GDM1 (cell line): ENCODE results near the gene MXI1.

ENCODE experiments used
- DNase-seq: peaks from one replicate; lab custom pipeline; 2025; lab: John Stamatoyannopoulos, UW

Gene MXI1

DNA sequence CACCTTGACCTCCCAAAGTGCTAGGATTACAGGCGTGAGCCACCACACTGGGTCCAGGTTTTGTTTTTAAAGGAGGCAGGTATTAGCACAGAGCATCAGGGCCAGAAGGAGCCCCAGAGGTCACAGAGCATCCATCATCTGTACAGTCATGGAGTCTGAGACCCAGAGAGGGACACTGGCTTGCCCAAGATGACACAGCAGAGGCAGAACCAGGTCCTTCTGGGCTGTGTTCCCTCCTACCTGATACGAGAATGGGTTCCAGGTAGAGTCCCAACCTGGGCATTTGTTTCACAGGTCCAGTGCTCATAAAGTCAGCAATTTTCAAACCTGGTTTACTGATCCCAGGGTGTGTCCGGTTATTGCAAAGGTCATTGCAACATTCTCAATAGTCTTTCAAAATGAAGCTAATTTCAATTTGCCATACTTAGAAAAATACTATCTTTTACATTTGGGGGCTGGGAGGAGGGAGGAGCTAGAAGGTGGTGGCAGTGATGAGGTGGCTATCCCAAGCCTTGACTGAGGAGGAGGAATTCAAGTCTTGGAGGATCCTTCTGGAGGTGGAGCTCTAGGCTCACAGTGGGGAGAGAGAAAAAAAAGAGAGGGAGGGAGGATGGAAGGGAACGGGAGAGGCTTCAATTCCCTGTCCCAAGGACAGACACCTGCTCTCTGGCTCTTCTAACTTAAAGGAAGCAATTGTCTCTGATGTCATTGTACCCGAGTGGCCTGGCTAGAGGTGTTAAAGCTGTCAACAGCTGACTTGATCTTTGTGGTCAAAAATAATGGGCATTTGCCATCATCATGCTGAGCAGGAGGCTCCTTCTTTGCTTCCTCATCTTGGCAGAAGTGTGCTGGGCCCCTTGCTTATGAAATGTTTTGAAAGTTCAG, 8.1 kb downstream of the MXI1 start:
- no peak for DNase-seq

- DNase-seq: no peak
Measured at GRCh38 chr10:110216240-110216639, 8.8 kb downstream of the MXI1 start.

DNA sequence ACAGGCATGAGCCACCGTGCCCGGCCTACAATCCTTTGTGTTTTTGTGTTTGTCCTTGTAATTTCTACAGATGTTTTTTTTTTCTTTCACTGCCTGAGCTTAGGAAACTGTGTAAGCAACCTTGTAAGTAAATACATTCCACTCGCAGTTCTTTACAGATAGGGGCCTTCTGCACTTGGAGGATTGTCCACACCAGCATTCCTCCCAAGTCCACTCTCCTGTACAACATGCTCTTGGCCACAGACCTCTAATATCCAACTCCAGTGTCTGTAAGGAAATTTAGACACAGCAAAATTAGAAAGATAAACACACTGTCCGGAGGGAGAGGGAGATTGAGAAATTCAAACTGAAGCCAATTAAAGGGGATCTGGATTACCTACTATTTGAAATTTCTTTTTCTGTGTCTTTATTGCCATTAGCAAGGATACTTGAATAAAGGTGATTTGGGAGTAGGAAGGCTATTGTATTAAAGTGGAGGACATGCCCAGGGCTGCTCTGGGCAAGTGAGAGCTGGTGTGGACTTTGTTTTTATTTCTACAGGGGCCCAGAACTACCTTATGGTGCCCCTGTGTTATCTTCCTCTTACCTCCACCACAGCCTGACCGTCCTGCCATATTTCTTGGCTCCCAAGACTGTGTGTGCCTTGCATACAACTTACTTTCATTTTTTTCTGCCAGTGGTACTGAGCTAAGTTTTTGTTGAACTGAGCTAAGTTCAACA, 9.7 kb downstream of the MXI1 start:
- no peak for DNase-seq

DNA sequence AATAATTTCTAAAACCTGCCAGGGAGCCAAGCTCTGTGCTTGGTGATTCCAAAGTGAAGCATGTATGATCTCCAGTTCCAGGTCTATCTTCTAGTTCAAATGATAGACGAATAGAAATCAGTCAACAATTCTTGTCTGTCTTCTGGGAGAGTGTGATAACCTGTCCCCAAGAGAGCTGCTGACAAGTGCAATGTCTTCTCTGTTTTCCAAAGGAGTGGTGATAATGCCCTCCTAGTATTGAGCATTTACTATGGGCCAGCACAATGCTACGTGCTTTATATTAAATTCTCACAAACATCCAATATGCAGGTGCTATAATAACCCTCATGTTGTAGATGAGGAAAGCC, 10.2 kb downstream of the MXI1 start:
- DNase-seq: no peak

DNA sequence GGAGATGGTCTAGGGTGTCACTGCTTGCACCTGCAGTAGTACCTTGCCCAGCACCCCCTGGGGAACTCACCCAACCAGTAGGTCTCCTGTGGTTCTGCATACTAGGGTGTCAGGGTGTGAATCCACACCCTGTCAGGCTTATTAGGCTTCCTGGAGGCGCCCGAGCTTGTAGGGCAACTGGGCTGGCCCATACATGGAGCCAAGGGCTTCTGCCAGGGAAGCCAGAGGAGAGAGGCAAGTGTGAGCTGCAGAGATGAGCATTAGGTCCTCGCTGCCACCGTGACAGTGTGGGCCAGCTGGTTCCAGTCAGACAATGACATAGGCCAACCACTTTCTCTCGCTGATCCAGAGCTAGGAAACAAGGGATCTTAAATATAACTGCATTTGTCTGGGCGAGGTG, 11.2 kb downstream of the MXI1 start:
- peak; percentile 45 for DNase-seq

- DNase-seq: no peak
Measured at GRCh38 chr10:110219884-110220283, 12.5 kb downstream of the MXI1 start.

DNA sequence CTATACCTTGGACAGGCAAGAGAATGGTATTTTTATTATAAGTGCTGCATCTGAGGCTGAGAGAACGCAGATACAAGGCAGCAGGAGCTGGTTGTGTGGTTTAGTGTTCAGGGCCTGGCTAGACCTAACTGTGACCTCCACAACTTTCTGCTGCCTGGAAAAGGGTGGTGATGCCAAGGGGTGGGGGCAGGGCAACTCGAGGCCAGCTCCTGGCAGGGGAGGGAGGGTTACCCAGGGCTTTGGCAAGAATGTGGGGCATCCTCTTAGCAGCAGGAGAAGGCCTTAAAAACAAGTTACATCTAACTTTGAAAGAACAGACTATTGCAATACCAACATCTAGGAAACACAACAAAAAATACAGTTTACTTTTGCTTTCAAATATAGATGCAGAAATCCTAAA, 13.0 kb downstream of the MXI1 start:
- no peak for DNase-seq

DNA sequence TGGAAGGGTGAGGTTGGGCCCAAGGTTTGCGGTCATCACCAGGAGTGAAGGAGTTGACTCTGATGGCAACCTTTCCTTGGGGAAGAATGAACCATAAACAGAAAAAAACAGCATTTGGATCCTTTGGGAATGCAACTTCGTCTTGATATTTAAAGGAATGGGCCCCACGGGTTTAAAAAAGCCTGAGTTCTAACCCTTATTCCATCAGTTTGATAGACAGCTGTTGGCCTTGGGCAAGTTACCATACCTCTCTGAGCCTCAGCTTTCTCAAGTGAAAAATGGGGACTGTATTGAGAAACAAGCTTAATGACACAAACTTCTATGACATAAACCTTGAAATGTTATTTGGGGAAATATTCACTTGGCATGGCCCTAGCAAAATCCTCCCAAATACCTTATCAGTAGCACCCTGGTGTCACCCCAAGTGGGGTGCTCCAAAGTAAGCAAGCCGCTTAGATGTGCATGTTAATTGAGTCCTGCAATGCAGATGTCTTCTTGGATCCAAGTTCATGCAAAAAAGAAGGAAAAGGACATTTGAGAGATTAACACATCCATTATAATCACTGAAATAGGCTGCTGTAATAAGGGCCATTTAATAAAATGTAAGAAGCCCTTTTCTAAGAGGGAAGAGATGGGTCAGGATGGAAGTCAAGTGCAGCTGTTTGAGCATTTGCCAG, 13.8 kb downstream of the MXI1 start:
- DNase-seq: no peak

- DNase-seq: peak; percentile 68
Measured at GRCh38 chr10:110221721-110222261, 14.4 kb downstream of the MXI1 start.

DNA sequence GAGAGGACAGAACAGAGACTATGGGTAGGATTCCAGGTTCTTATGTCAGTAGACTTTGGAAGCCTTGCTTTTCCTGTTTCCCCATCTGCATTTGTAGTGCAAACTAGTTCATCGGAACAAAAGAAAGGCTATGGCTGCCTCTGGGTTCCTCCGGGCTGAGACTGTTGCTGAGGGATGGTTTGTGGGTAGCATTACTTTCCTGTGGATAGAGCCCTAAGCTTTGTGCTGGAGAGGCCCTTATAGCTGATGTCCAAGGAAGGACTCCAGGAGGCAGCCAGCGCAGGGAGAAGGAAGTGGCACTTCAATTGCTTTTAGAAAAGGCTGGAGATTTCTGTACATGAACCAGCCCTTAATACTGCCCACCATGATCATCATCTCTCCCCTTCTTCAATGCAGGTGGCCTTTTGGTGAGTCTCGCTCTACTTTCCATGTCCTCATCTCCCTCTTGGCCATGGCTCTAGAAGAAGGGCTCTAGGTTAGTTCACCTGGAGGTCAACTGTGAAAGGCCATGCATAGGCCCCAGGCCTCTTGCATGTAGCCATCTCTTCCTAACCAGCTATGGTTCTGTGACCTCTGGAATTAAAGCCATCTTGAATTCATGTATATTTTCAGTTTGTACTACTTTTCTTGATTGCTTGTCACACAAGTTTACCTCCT, 15.4 kb downstream of the MXI1 start:
- DNase-seq: no peak

DNA sequence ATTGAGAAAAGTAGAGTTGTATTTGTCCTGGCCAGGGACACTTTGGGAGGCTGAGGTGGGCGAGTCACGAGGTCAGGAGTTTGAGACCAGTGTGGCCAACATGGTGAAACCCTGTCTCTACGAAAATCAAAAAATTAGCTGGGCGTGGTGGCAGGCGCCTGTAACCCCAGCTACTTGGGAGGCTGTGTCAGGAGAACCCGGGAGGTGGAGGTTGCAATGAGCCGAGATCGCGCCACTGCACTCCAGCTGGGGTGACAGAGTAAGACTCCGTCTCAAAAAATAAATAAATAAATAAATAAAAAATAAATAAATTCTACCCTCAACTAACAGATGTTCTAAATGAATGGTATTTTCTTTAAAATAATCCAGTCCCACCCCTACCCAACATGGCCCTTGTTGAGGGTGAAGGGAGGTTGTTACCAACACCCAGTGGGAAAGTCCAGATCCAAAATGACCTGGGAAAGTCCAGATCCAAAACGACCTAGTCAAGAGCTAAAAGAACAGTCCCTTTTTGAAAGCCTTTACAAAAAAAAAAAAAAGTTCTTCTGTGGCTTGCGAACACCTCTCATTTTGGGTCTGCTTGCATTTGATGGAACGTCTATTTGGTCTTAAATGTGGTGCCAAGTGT, 16.0 kb downstream of the MXI1 start:
- no peak for DNase-seq

DNA sequence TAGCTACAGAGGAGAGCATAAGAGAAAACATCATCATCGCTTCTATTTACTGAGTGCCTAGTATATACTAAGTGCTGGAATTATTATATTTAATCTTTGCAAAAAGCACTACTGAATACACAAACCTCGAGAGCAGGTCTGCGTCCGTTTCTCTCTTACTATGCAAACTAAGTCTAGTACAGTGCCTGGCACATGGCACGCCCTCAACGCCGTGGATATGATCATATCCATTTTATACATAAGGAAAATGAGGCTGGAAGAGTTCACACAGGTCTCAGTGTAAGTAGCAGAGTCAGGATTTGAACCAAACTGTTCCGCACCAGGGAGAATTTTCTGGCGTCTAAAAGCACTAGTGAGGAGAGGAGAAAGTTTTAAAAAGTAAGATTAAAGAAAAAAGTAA, 17.6 kb downstream of the MXI1 start:
- DNase-seq: no peak

DNA sequence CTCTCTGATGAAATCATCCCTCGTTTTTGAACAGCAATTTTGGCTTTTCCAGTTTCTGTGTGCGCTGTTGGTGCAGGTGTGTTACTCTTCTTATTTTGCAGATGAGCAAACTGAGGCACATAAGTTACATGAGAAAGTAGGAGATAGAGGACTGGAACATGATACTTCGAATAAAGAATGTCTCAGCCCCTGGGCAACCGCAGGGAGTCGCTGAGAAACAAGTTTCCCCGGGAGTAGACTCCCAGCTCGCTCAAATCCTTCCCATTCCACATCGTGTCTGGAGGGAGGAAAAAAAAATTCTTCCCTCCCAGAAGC, 18.0 kb downstream of the MXI1 start:
- DNase-seq: no peak

DNA sequence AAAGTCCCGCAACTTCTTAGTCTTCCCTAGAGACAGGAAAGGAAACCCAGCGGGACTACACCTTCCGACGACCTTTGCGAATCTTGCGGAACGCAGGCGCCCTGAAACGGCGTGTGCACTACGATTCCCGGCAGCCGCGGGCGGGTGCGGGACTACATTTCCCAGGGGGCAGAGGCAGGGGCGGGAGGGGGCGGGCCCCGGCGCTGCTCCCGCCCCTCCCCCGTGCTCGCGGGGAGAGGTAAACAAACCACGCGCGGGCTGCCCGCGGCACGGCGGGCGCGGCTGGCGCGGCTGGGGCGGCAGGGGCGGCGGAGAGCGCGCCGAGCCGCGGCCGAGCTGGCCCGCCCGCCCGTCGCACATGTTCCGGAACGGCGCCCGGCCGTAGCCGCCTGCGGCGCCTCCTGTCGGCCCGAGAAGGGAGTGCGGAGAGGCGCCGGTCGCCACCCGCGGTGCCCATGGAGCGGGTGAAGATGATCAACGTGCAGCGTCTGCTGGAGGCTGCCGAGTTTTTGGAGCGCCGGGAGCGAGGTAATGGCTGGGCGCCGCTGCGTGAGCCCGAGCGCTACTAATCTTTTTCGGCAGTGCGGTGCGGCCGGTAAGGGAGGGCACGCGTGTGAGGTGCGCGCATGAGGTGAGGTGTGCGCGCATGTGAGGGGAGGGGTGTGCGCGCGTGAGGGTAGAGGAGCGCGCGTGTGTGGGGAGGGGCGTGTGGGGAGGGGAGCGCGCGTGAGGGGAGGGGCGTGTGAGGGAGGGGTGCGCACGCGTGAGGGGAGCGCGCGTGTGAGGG, 18.5 kb downstream of the MXI1 start:
- DNase-seq: peak; percentile 93

DNA sequence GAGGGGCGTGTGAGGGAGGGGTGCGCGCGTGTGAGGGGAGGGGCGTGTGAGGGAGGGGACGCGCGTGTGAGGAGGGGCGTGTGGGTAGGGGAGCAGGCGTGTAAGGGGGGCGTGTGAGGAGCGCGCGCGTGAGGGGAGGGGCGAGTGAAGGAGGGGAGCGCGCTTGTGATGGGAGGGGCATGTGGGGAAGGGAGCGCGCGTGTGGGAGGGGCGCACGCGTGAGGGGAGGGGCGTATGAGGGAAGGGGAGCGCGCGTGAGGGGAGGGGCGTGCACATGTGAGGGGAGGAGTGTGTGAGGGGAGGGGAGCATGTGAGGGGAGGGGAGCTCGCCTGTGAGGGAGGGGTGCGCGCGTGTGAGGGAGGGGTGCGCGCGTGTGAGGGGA, 19.1 kb downstream of the MXI1 start:
- DNase-seq: peak; percentile 93

- peak; percentile 89 for DNase-seq
Measured at GRCh38 chr10:110226926-110227641, 19.7 kb downstream of the MXI1 start.

DNA sequence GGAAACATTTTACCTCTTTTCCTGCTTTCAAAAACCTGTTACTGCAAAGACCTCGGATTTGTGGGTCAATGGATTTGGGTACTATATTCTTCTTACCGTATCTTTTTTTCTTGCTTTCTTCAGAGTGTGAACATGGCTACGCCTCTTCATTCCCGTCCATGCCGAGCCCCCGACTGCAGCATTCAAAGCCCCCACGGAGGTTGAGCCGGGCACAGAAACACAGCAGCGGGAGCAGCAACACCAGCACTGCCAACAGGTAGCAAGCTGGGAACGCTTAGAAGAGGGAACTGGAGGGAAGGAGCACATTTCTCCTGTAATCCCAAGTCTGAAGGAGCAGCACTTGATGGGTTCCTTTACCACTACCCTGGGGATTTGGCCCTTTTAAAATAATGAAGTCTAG, 20.7 kb downstream of the MXI1 start:
- no peak for DNase-seq

- no peak for DNase-seq
Measured at GRCh38 chr10:110229155-110229554, 21.8 kb downstream of the MXI1 start.

- no peak for DNase-seq
Measured at GRCh38 chr10:110233846-110234245, 26.4 kb downstream of the MXI1 start.

- DNase-seq: no peak
Measured at GRCh38 chr10:110237894-110238480, 30.6 kb downstream of the MXI1 start.
